GM04503 (cell line): ENCODE results near the gene DHFR.
"Not testable (repeated sequence)": the region's sequence is repeated elsewhere in the genome, so short reads cannot be mapped to it uniquely, and the experiment has no call there.

ENCODE experiments used
- DNase-seq: peaks from one replicate; pipeline ENCODE4 v3.0.0-alpha.2; 2012; ENCODE audit warnings: low read depth

DHFR gene

GRCh38 chr5:80594810-80595209, 60.0 kb downstream of the DHFR start:
- DNase-seq, result no peak

GRCh38 chr5:80592761-80593160, 62.0 kb downstream of the DHFR start:
- no peak for DNase-seq

GRCh38 chr5:80592105-80592504, 62.7 kb downstream of the DHFR start:
- no peak for DNase-seq

GRCh38 chr5:80591352-80591751, 63.4 kb downstream of the DHFR start:
- DNase-seq, result no peak

- DNase-seq, result no peak
These were observed 64.0 kb downstream of the DHFR start for GRCh38 chr5:80590766-80591165.

- no peak for DNase-seq
These were observed 65.8 kb downstream of the DHFR start for GRCh38 chr5:80588858-80589540.

- no peak for DNase-seq
These were observed 70.0 kb downstream of the DHFR start for GRCh38 chr5:80584770-80585169.

- not testable (repeated sequence) for DNase-seq
These were observed 74.5 kb downstream of the DHFR start for GRCh38 chr5:80580291-80580690.

GRCh38 chr5:80579050-80579449, 75.7 kb downstream of the DHFR start:
- DNase-seq, result no peak

- DNase-seq, result no peak
These were observed 77.1 kb downstream of the DHFR start for GRCh38 chr5:80577707-80578106.

- DNase-seq, result no peak
These were observed 78.4 kb downstream of the DHFR start for GRCh38 chr5:80576383-80576782.
